ENCODE measurements around the gene ITSN1. TPM values are rescaled to one million over a fixed set of nuclear protein-coding genes. Genes with fewer than 3 reads are reported as not detected.
"Not testable (repeated sequence)": the region's sequence is repeated elsewhere in the genome, so short reads cannot be mapped to it uniquely, and the experiment has no call there.

Gene ITSN1
- total RNA-seq, 2 donors from 2014 or later, result 15.0 to 47.5 TPM

DNA sequence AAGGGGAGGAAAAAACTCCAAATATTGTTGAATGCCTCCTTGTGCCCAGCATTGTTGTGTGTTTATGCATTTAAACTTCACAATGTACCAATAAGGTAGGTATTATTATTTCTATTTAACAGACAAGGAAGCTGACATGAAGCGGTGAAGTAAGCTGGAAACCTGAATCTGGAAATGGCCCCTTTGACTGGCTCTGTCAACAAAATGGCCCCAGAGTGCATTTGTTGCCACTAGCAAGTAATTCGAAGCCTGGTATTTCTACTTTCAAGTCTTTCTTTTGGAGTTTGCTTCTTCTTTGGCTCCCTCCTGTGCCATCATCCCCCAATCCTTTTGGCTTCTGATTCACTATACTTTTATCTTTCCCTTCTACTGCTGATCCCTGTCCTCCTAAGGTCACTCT is 23.9 kb upstream of the ITSN1 start:
- no peak for TF ChIP-seq POLR2A (IDR thresholded peaks at IDR 0.05)
- TF ChIP-seq, protein P1, sequence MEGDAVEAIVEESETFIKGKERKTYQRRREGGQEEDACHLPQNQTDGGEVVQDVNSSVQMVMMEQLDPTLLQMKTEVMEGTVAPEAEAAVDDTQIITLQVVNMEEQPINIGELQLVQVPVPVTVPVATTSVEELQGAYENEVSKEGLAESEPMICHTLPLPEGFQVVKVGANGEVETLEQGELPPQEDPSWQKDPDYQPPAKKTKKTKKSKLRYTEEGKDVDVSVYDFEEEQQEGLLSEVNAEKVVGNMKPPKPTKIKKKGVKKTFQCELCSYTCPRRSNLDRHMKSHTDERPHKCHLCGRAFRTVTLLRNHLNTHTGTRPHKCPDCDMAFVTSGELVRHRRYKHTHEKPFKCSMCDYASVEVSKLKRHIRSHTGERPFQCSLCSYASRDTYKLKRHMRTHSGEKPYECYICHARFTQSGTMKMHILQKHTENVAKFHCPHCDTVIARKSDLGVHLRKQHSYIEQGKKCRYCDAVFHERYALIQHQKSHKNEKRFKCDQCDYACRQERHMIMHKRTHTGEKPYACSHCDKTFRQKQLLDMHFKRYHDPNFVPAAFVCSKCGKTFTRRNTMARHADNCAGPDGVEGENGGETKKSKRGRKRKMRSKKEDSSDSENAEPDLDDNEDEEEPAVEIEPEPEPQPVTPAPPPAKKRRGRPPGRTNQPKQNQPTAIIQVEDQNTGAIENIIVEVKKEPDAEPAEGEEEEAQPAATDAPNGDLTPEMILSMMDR (IDR thresholded peaks at IDR 0.05), result no peak
- no peaks in the 10 kb centered on the region for H3K9me3 ChIP-seq
- ATAC-seq, result no peak
- 93 to 94% methylated on average over 2 of the region's 2 CpGs for WGBS, 2 donors
- intact Hi-C loops (cut with DNase I), result no loop called here
- no peaks in the 10 kb centered on the region for H3K4me1 ChIP-seq
- no peak overlapping the region for H3K4me3 ChIP-seq
- no peaks in the 10 kb centered on the region for H3K27me3 ChIP-seq
- DNase-seq, result no peak
- H3K27ac ChIP-seq, result no peak overlapping the region
- H3K36me3 ChIP-seq (replicated peaks in 1 of 2; ENCODE audit: insufficient read depth in 1 of 2, low read depth in 2 of 2), result peaks cover 3 to 4% of the 10 kb centered on the region in 2 donors

DNA sequence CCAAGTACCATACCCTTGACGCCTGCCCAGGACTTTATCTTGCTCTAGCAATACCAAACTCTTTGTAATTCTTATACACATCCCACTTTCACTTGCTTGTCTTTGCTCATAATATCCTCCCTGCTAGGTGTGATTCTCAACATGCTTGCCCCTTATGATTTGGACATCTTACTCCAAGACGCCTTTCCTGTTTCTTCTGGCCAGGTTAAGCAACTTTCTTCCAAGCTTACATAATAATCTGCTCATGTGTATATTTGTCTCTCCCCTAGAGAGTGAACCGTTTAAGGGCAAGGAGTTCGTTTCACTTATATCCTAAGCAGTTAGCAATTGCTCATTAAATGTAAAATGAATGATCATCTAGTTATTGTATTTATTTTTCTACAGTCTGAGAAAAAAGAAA is 22.6 kb upstream of the ITSN1 start:
- ATAC-seq (no peak), DNase-seq (no peak)
- H3K4me1 ChIP-seq, result no peaks in the 10 kb centered on the region
- H3K36me3 ChIP-seq (replicated peaks in 1 of 2; ENCODE audit: insufficient read depth in 1 of 2, low read depth in 2 of 2), result peaks cover 4 to 6% of the 10 kb centered on the region in 2 donors
- no peak overlapping the region for H3K4me3 ChIP-seq
- no peaks in the 10 kb centered on the region for H3K9me3 ChIP-seq
- intact Hi-C loops (cut with DNase I), result no loop called here
- WGBS, 2 donors, result 86 to 89% methylated on average over 4 of the region's 4 CpGs
- H3K27me3 ChIP-seq, result no peaks in the 10 kb centered on the region
- no peak for TF ChIP-seq POLR2A (IDR thresholded peaks at IDR 0.05)
- TF ChIP-seq, protein P1 (IDR thresholded peaks at IDR 0.05), result no peak
- no peak overlapping the region for H3K27ac ChIP-seq

DNA sequence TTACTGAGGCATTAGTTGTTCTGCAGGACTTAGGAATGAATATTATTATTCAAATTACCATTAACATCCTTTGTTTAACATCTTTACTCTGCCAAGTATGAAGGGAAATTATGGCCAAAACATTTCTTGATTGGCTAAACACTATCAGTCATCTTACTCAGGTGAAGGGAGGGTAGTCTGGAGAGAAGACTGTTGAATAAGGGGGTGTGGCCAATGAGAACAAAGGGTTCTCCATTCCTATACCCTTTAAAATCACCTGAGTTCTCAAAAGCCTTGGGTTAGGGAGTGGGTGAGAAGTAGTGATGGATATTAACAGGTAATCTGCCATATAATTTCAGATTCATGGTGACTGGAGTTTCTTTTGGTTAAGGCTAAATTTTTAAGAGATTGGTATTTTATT is 20.0 kb upstream of the ITSN1 start:
- no peak for TF ChIP-seq POLR2A (IDR thresholded peaks at IDR 0.05)
- TF ChIP-seq, protein P1 (IDR thresholded peaks at IDR 0.05), result no peak
- H3K36me3 ChIP-seq (replicated peaks in 1 of 2; ENCODE audit: insufficient read depth in 1 of 2, low read depth in 2 of 2), result peaks cover 4 to 6% of the 10 kb centered on the region in 2 donors
- DNase-seq, result no peak
- H3K4me3 ChIP-seq, result no peak overlapping the region
- H3K27me3 ChIP-seq, result no peaks in the 10 kb centered on the region
- intact Hi-C loops (cut with DNase I), result no loop called here
- no peak overlapping the region for H3K27ac ChIP-seq
- ATAC-seq, result no peak
- no peaks in the 10 kb centered on the region for H3K4me1 ChIP-seq
- H3K9me3 ChIP-seq, result no peaks in the 10 kb centered on the region

DNA sequence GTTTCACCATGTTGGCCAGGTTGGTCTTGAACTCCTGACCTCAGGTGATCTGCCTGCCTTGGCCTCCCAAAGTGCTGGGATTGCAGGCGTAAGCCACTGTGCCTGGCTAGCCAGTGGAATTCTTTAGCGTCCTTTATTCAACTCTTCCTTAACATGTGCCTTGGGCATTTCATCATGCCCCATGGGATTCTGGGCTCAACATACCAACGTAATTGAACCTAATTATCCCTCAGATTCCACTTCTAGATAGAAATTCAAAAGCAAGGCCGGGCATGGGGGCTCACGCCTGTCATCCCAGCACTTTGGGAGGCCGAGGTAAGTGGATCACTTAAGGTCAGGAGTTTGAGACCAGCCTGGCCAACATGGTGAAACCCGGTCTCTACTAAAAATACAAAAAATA is 16.1 kb upstream of the ITSN1 start:
- H3K27ac ChIP-seq; H3K4me3 ChIP-seq; DNase-seq; H3K9me3 ChIP-seq; H3K36me3 ChIP-seq (replicated peaks in 1 of 2; ENCODE audit: insufficient read depth in 1 of 2, low read depth in 2 of 2); intact Hi-C loops (cut with DNase I); ATAC-seq; H3K27me3 ChIP-seq; H3K4me1 ChIP-seq: not testable (repeated sequence)
- WGBS, 2 donors, result 93 to 95% methylated on average over 7 of the region's 7 CpGs

DNA sequence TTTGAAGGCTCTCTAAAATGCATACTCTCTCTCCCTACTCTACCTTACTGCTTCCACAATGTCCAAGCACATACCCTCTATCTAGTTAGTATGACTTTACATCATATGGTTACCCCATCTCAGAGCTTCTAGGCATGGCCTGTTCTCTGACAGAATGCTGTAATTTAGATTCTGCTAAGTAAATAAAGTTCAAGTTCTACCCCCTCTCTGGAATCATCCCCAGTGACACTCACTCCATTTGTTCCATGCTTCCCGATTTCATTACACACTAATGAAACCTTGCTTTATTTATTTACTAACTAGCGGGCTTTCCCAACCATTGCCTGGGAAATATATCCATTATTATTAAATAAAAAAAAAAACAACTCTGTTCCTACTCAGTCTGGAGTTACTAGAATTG is 8.0 kb upstream of the ITSN1 start:
- no peak overlapping the region for H3K27ac ChIP-seq
- H3K4me1 ChIP-seq, result no peaks in the 10 kb centered on the region
- H3K27me3 ChIP-seq, result no peaks in the 10 kb centered on the region
- H3K9me3 ChIP-seq, result no peaks in the 10 kb centered on the region
- no peaks in the 10 kb centered on the region for H3K36me3 ChIP-seq (replicated peaks in 1 of 2; ENCODE audit: insufficient read depth in 1 of 2, low read depth in 2 of 2)
- WGBS, 2 donors, result 86 to 89% methylated on average over 2 of the region's 2 CpGs
- intact Hi-C loops (cut with DNase I), result no loop called here
- no peak for DNase-seq
- ATAC-seq, result no peak
- no peak for TF ChIP-seq POLR2A (IDR thresholded peaks at IDR 0.05)
- TF ChIP-seq, protein P1 (IDR thresholded peaks at IDR 0.05), result no peak
- H3K4me3 ChIP-seq, result no peak overlapping the region

Data from body of pancreas (tissue), 4 donors.